Activated CD4-positive, CD25-positive, alpha-beta regulatory T cell treated with anti-CD3 and anti-CD28 coated beads, Interleukin-2, amount 50 U/mL, for 72 hours (primary cell): Measurements from ENCODE around the gene NT5DC2.

Experiments used
- DNase-seq: peaks from one replicate; pipeline ENCODE4 v3.0.0; 2021

NT5DC2 gene

DNA sequence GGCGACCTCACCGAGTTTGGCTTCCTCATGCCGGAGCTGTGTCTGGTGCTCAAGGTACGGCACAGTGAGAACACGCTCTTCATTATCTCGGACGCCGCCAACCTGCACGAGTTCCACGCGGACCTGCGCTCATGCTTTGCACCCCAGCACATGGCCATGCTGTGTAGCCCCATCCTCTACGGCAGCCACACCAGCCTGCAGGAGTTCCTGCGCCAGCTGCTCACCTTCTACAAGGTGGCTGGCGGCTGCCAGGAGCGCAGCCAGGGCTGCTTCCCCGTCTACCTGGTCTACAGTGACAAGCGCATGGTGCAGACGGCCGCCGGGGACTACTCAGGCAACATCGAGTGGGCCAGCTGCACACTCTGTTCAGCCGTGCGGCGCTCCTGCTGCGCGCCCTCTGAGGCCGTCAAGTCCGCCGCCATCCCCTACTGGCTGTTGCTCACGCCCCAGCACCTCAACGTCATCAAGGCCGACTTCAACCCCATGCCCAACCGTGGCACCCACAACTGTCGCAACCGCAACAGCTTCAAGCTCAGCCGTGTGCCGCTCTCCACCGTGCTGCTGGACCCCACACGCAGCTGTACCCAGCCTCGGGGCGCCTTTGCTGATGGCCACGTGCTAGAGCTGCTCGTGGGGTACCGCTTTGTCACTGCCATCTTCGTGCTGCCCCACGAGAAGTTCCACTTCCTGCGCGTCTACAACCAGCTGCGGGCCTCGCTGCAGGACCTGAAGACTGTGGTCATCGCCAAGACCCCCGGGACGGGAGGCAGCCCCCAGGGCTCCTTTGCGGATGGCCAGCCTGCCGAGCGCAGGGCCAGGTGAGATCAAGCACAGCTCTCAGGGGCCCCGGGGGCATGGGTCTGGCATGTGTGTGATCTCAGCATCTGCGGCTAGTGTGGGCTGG, 45.6 kb downstream of the NT5DC2 start:
- DNase-seq, result no peak

DNA sequence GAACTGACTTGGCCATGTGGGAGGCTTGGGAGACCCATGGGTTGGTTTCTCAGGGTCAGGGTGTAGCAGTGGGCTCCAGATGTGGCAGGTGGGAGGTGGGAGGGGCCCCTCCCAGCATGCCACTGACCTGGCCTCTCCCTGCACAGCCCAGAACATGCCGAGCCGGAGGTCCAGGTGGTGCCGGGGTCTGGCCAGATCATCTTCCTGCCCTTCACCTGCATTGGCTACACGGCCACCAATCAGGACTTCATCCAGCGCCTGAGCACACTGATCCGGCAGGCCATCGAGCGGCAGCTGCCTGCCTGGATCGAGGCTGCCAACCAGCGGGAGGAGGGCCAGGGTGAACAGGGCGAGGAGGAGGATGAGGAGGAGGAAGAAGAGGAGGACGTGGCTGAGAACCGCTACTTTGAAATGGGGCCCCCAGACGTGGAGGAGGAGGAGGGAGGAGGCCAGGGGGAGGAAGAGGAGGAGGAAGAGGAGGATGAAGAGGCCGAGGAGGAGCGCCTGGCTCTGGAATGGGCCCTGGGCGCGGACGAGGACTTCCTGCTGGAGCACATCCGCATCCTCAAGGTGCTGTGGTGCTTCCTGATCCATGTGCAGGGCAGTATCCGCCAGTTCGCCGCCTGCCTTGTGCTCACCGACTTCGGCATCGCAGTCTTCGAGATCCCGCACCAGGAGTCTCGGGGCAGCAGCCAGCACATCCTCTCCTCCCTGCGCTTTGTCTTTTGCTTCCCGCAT, 46.4 kb downstream of the NT5DC2 start:
- no peak for DNase-seq

DNA sequence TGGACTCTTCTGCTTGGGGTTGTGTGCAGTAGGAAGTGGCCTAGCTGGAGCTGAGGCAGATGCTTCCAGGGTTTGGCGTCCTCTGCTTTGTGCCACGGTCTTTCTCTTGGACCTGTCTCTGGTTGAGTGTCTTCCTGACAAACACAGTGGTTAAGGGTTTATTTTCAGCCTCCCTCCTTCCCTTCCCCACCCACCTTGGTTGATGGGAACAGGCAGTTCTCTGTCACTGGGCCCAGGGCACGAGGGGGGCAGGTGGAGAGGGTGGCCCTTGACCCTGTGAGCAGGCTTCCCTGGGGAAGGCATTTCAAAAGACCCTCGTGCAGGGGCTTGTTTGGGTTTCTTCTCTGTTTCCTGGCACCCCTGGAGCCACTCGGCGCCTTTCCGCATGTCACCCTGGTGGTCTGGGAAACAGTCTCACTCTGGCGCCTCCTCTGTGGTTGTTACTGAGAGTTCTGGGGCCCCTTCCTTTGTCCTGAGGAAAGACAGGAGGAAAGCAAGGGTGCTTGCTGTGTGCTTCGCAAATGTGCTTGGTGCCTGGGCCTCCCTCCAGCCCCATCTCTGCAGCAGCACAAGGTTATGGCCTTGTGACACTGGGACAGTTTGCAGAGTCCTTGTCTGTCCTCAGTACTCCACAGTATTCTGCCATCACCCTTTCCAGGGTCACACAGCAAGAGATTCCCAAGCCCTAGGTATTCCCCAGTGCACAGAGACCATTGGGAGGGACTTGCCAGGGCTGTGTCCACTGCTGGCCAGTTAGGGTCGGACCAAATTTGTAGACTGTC, 48.8 kb downstream of the NT5DC2 start:
- DNase-seq, result no peak

DNA sequence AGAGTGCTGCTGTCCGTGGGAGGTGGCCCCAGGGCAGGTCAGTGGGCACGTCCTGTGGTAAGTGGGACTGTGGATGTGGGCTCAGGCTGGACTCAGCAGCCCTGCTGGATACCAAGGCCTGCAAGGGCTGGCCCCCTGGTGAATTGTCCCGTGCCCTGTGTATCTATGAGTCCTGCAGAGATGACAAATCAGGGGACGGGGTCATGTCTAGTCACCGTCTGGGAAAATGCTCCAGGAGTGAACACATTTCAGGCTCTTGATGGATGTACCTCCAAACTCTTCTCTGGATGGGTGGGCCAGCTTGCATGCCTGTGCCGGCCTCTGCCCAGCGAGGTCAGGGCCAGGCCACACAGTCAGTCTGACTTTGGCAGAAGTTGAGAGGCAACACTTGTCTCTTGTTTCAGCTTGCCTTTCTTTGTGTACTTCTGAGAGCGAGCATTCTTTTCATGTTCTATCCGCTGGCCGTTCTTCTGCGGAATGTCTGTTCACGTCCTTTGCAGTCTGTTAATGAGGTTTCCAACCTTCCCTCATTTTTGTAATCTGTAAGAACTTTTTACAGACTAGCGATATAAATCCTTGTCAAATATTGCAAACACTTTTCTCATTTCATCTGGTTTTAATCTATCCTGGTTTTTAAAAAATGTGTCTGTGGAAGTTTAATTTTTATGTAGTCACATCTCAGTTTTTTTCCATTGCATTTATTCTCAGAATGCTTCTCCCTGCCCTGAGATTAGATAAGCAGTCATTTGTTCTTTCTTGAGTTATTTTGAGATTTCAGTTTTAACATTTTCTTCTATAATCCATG, 49.9 kb downstream of the NT5DC2 start:
- no peak for DNase-seq

DNA sequence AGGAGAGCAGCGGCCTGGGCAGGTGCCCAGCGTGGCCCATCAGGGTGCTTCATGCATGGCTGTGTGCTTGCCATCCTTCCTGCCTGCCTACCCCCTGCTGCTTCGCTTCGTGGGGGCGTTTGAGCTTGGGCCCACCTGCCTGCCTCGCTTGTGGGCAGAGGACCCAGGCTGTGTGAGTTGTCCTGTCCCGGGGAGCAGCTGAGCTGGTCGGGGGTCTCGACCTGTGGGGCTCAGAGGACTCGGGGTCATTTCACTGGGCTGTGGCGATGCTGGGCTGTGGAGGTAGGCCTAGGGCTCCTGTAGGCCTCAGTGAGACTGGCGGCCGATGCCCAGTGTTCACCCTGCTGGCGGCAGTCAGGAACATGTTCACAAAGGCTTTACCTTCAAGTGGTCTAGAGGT, 50.6 kb downstream of the NT5DC2 start:
- DNase-seq, result no peak

DNA sequence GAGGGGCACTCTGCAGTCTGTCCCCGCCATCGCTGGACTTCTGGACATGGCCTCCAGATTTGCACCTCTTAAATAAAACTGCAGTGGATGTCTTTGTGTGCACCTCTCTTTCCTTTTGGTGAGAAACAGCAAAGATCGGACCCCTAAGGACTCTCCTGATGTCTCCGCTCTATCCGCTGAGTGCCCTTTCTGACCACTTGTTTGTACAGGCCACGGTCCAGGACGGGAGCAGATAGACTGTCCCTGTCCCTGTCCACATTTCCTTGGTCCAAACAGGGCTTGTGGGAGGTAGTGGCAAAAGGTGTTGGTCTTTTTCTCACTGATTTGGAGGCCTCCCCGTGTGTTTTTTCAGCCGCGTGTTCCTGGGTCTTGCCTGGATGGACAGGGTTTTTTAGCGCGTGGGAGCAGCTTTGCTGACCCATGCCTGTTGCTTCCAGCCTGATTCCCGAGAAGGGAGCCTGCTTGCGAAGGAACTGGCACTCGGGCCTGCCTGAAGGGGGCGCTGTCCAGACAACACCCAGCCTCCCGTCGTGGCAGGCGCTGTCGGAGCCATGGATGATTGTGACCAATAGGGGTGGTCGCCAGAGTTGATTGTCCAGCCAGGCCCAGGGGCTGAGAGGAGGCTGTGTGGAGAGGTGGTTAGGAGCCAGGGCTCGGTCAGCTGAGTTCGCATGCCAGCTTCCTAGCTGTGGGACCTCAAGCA, 51.7 kb downstream of the NT5DC2 start:
- DNase-seq, result no peak

DNA sequence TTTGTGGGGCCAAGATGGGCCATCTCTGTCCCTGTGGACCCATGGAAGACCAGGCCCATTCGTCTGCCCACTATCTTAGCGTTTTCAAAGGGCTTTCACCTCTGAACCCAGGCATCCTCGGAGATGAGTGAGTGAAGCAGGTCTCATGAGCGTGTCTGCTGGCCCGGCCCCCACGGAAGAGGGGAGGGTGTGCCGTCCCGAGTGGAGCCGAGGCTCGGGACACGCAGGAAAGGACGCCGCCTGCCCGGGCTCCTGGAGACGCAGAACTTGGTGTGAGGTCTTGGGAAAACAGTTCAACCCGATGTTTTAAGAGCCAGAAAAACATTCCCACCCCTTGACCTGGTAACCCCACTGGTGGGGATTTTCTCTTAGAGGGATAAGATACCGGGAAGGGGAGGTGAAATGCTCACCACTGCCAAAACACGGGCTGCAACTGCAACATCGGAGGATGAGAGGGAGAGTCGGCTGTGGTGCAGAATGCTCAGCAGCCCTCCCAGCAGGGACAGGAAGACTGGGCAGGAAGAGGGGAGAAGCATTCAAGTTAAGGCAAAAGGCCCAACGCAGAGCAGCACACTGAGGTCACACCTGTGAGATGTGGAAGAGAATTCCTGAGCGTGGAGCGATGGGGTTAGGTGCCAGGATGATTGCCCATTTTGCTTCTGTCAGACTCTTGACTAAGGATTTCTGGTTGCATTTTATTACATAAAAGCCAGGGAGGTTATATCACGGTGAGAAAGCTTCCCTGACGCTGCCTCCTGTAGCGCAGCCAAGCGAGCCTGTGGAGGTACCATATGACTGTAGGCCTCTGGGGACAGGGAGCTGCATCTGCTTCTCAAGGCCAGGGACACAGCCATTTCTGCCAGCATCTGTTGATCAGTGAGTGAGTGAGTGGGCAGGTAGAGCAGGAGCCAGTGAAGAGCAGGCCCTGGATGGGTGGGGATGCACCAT, 52.6 kb downstream of the NT5DC2 start:
- no peak for DNase-seq

DNA sequence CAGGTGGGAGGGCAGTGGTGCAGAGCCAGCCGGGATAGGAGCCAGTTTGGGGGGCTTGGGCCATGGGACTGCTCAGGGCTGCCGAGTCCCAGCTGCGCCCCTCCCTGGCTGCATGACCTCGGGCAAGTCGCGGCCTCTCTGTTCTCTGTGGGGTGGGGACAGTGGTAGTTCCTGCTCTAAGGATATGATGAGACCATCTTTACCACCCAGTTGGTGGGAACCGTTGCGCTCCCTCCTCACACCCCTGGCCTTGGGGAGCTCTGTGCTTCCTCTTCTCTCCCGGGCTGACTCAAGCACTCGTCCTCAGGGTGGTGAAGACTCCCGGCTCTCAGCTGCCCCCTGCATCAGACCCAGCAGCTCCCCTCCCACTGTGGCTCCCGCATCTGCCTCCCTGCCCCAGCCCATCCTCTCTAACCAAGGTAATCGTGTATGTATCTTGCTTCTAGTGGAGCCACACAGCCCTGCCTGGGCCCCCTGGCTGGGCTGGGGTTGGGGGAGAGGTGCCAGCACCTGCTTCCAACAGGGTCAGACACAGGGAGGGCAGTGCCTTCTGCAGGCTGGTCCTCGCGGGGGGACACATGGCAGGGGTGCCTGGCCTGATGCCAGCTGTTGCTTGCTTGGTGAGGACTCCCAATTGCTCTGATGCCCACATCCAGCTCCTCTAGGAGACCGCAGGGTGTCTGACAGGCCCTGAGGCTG, 53.6 kb downstream of the NT5DC2 start:
- no peak for DNase-seq

DNA sequence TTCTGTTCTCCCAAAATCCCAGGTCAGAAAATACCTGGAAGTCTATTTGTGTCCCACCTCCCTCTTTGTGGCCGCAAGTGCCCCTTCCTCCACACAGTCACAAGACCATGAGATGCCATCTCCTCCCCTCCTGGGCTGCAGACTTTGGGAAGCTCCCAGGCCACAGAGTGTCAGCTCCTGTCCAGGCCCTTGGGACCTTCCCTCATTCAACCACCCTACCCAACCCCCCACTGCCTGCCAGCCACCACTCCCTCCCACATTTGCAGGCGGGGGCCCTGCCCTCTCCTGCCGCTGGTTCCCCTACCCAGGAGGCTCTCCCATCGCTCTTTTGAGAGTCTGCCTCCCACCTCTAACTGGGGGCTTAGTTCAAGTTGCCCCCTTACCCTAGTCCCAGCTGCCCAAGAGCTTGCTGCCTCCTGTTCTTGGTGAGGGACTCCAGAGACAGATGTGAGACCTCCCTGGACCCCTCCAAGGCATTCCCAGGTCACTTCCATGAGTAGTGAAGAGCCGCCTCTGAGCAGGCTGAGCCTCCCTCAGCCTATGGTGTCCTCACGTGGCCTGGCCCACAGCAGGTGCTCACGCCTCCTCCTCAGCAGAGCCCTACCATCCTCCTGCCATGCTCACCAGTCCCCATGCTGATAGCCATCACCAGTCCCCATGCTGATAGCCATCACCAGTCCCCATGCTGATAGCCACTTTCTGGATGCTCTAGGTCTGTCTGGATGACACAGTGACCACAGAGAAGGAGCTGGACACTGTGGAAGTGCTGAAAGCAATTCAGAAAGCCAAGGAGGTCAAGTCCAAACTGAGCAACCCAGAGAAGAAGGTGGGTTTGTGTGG, 54.4 kb downstream of the NT5DC2 start:
- no peak for DNase-seq

DNA sequence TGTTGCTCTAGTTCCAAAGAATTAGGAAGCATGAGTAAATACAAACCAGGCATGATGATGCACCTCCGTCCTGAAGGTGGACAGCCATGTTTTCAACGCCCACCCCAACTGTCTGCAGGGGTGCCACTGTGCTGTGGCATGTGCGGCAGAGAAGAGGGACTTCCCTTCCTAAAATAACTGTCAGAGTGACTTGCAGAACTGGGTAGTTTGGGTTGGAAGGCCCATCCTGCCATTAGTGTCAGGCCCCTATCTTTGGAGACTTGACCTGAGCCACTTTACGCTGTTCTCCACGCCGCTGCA, 55.9 kb downstream of the NT5DC2 start:
- no peak for DNase-seq

DNA sequence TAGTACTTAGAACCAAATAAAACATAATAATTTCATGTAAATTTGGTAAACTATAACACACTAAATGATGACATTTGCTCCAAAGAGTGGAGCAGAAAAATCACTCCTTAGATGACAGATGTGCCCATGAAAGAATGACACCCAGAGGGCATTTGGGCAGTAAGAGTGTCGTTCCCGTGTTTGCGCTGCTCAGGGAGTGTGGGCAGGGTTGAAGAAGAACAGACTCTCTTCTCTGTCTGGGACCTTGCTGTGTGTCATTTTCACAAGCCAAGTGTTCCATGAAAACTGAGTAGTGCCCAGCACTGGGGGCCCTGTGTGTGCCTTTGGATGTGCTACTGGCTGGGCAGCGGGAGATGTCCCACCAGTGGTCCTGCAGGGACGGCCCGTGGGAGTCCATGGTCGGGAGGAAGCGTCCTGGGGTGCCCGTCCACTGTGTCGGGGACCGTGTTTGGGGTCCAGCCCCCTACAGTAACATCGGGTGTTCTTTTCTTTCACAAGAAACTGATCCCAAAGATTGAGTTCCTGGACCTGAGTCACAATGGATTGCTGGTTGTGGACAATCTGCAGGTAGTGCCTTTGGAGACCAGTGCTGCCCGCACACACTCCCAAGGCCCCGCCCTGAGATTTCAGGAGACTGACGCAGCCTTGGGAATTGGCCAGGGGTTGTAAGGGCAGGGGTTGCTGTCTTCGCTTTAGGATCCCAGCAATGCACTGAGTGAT, 56.4 kb downstream of the NT5DC2 start:
- no peak for DNase-seq
